ENCODE data around the gene SFMBT2.

The SFMBT2 gene

GRCh38 chr10:7285522-7286322, 125.1 kb downstream of the SFMBT2 start:
- no peak overlapping the region for H3K4me3 ChIP-seq (replicated peaks; ENCODE audit: low read depth, low read length)
- DNase-seq (ENCODE audit: low read depth) = no peak
- no peak for TF ChIP-seq CTCF (IDR thresholded peaks at IDR 0.05; ENCODE audit: low read length, missing control alignments)

- H3K4me3 ChIP-seq (replicated peaks; ENCODE audit: low read depth, low read length) = no peak overlapping the region
- no peak for DNase-seq (ENCODE audit: low read depth)
- TF ChIP-seq CTCF (IDR thresholded peaks at IDR 0.05; ENCODE audit: low read length, missing control alignments) = no peak
Measured at GRCh38 chr10:7283246-7283645, 127.6 kb downstream of the SFMBT2 start.

- TF ChIP-seq CTCF (IDR thresholded peaks at IDR 0.05; ENCODE audit: low read length, missing control alignments) = no peak
- no peak for DNase-seq (ENCODE audit: low read depth)
- H3K4me3 ChIP-seq (replicated peaks; ENCODE audit: low read depth, low read length) = no peak overlapping the region
Measured at GRCh38 chr10:7282457-7282856, 128.4 kb downstream of the SFMBT2 start.

- no peak for DNase-seq (ENCODE audit: low read depth)
- no peak overlapping the region for H3K4me3 ChIP-seq (replicated peaks; ENCODE audit: low read depth, low read length)
- TF ChIP-seq CTCF (IDR thresholded peaks at IDR 0.05; ENCODE audit: low read length, missing control alignments) = no peak
Measured at GRCh38 chr10:7281429-7281828, 129.4 kb downstream of the SFMBT2 start.

GRCh38 chr10:7279303-7279702, 131.5 kb downstream of the SFMBT2 start:
- DNase-seq (ENCODE audit: low read depth) = no peak
- TF ChIP-seq CTCF (IDR thresholded peaks at IDR 0.05; ENCODE audit: low read length, missing control alignments) = no peak

GRCh38 chr10:7277867-7278266, 133.0 kb downstream of the SFMBT2 start:
- no peak for TF ChIP-seq CTCF (IDR thresholded peaks at IDR 0.05; ENCODE audit: low read length, missing control alignments)
- H3K4me3 ChIP-seq (replicated peaks; ENCODE audit: low read depth, low read length) = no peak overlapping the region
- DNase-seq (ENCODE audit: low read depth) = no peak

More at GRCh38 chr10:7279303-7279702, 131.5 kb downstream of the SFMBT2 start:
- H3K4me3 ChIP-seq (replicated peaks; ENCODE audit: low read depth, low read length) = no peak overlapping the region

- no peak for TF ChIP-seq CTCF (IDR thresholded peaks at IDR 0.05; ENCODE audit: low read length, missing control alignments)
- DNase-seq (ENCODE audit: low read depth) = no peak
- H3K4me3 ChIP-seq (replicated peaks; ENCODE audit: low read depth, low read length) = no peak overlapping the region
Measured at GRCh38 chr10:7277432-7277831, 133.4 kb downstream of the SFMBT2 start.

Data from fibroblast of pulmonary artery (primary cell).